GM13976 (cell line): ENCODE data around the gene KLHL3.

Experiments used
- DNase-seq: peaks from one replicate; pipeline ENCODE4 v3.0.0; 2012; ENCODE audit warnings: low spot score
- CTCF ChIP-seq: IDR thresholded peaks from 2 replicates; pipeline ENCODE4 v1.5.1; 2012; ENCODE audit warnings: borderline replicate concordance, mild to moderate bottlenecking; ENCODE audit not compliant: insufficient read depth; ENCODE audit errors: extremely low read depth, missing control alignments, control extremely low read depth
- in situ Hi-C: fragments of 300-500 bp; cut with MboI; formaldehyde crosslinking; loops from one replicate; pipeline ENCODE4 v1.12.0; 2022; ENCODE audit warnings: low sequenced_read_pairs, mixed read lengths, inconsistent platforms; ENCODE audit not compliant: unreplicated experiment

The KLHL3 gene

GRCh38 chr5:137705106-137705505, 30.8 kb downstream of the KLHL3 start:
- in situ Hi-C loops, result no loop called here
- TF ChIP-seq CTCF, result no peak
- no peak for DNase-seq

- no peak for TF ChIP-seq CTCF
- in situ Hi-C loops, result no loop called here
- no peak for DNase-seq
Observed at GRCh38 chr5:137703565-137703964, 32.3 kb downstream of the KLHL3 start.

- no peak for TF ChIP-seq CTCF
- in situ Hi-C loops, result no loop called here
- DNase-seq, result no peak
Observed at GRCh38 chr5:137700282-137700680, 35.6 kb downstream of the KLHL3 start.

GRCh38 chr5:137699336-137700281, 36.3 kb downstream of the KLHL3 start:
- in situ Hi-C loops, result no loop called here
- no peak for TF ChIP-seq CTCF
- no peak for DNase-seq

GRCh38 chr5:137696481-137696880, 39.4 kb downstream of the KLHL3 start:
- no peak for DNase-seq
- in situ Hi-C loops, result no loop called here
- no peak for TF ChIP-seq CTCF

- in situ Hi-C loops, result no loop called here
- TF ChIP-seq CTCF, result no peak
- peak; percentile 44 for DNase-seq
Observed at GRCh38 chr5:137695651-137696428, 40.0 kb downstream of the KLHL3 start.
